ENCODE data around the gene SLC41A1. TPM values are rescaled to one million over a fixed set of nuclear protein-coding genes. Genes with fewer than 3 reads are reported as not detected.
"Not testable (repeated sequence)": the region's sequence is repeated elsewhere in the genome, so short reads cannot be mapped to it uniquely, and the experiment has no call there.

The SLC41A1 gene
- total RNA-seq (10 to 100 TPM; 33.5 to 36.2 TPM), total RNA-seq (38.9 to 61.1 reads per million in 2 donors)

DNA sequence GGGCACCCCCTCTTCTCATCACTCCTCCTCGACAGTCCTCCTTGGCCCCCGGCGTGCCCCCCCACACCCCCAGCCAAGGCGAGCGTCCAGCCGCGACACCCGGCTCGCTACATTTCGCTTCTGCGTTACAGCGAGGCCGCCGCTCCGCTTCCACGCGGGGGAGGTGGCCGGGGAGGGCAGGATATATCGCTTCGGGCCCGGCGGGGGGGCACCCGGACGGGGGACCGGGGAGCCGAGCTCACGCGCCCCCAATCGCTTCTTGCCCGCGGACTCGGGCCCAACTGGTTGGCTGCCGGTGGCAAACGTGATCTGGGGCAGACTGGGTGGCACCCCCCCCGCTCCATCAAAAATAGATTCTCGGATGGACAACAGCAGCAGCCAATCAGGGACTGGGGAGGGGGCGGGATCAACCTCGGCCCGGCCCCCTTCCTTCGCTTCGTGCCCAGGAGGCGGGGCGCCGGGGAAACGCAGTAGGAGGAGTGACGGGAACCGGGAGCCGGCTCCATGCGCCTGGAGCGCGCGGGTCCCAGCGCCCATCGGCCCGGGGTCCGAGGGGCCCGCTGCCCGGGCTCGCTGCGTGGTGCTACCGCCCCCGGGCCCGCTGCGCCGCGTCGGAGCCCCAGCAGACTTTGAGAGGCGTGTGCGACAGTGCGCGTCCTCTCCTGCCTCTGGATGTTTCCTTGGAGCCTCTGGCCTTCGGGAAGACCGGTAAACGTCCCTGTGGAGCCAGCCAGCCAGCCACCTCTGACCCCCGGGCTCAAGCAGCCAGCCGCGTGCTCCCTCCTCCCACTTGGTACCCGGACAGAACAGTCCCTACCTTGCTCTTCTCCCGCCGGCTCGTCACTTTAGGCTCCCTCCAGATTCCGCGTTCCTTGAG lies at the start of gene SLC41A1:
SLC41A1 (minus strand) TSS at position 321 of the 877 bp plus-strand sequence. CDS start 2,757 bp downstream, outside the sequence.
- H3K9me3 ChIP-seq (ENCODE audit: control insufficient read depth, low read length, poor library complexity, severe bottlenecking) = no peaks in the 10 kb centered on the region
- H3K4me1 Mint-ChIP-seq = peaks cover 49% of the 10 kb centered on the region
- H3K4me3 Mint-ChIP-seq = peak within 1 kb of the TSS; percentile 95
- peaks cover 3% of the 10 kb centered on the region for H3K36me3 Mint-ChIP-seq (ENCODE audit: low read depth)
- DNase-seq (peak; percentile 80 to 94 (median 87)), ATAC-seq (peak; percentile 97)
- H3K27me3 Mint-ChIP-seq = no peaks in the 10 kb centered on the region
- peak within 1 kb of the TSS; percentile 93 for H3K27ac Mint-ChIP-seq

DNA sequence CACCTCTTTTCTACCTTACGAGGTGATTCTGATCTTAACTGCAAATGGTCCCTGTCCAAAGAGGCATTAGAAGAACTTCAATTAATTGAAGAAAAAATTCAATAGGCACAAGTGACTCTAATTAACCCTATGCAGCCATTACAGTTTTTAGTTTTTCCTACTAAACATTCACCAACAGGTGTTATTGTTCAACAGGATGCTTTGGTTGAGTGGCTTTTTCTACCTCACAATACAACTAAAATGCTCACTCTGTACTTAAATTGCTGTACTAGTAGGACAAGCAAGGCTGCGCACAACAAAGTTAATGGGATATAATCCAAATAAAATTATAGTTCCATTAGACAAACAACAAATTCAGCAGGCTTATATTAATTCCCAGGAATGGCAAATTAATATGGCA lies 48.5 kb upstream of the SLC41A1 start:
- H3K27ac Mint-ChIP-seq = no peak overlapping the region
- no peaks in the 10 kb centered on the region for H3K9me3 ChIP-seq (ENCODE audit: control insufficient read depth, low read length, poor library complexity, severe bottlenecking)
- no peak overlapping the region for H3K4me3 Mint-ChIP-seq
- no peaks in the 10 kb centered on the region for H3K36me3 Mint-ChIP-seq (ENCODE audit: low read depth)
- no peaks in the 10 kb centered on the region for H3K27me3 Mint-ChIP-seq
- H3K4me1 Mint-ChIP-seq = peaks cover 8% of the 10 kb centered on the region
- no peak for ATAC-seq
- no peak for DNase-seq

DNA sequence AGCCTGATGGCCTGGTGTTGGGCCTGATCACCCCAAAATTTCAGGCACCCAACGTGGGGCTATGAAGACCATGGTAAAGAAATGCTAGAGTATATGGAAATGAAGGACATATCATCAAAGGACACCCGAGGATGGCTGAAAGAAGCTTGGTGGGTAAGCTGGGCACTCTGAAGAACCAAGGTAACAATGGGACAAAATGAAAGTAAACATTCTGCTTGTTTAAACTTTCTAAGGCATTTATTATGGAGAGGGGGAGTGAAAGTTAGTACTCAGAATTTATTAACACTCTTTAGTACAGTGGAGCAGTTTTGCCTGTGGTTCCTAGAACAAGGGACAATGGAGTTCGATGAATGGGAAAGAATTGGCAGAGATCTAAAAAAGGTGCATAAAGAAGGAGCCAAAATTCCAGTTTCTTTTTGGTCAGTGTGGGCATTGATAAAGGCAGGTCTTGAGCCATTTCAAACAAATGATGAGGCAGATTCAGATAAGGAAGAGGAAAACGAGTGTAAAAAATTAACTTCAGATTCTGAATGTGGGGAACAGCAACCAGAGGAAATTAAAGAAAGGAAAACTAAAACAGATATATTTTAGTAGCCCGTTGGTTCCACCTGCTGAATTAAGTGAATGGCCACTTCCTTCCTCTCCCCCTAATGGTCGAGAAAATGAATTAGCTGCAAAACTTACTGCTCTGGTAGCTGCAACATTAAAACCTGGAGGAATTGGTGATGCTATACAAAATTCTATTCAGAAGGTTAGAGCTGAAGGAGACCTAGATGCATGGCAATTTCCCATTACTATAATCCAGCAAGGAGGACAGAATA lies 45.4 kb upstream of the SLC41A1 start:
- no peak overlapping the region for H3K27ac Mint-ChIP-seq
- no peaks in the 10 kb centered on the region for H3K27me3 Mint-ChIP-seq
- ATAC-seq = no peak
- no peak for DNase-seq
- peaks cover 8% of the 10 kb centered on the region for H3K4me1 Mint-ChIP-seq
- H3K4me3 Mint-ChIP-seq = no peak overlapping the region
- no peaks in the 10 kb centered on the region for H3K9me3 ChIP-seq (ENCODE audit: control insufficient read depth, low read length, poor library complexity, severe bottlenecking)
- no peaks in the 10 kb centered on the region for H3K36me3 Mint-ChIP-seq (ENCODE audit: low read depth)

- H3K9me3 ChIP-seq (ENCODE audit: control insufficient read depth, low read length, poor library complexity, severe bottlenecking); H3K4me3 Mint-ChIP-seq; H3K4me1 Mint-ChIP-seq; DNase-seq; H3K27me3 Mint-ChIP-seq; ATAC-seq; H3K36me3 Mint-ChIP-seq (ENCODE audit: low read depth); H3K27ac Mint-ChIP-seq: not testable (repeated sequence)
Measured at GRCh38 chr1:205857501-205857900, 44.5 kb upstream of the SLC41A1 start.

GRCh38 chr1:205856433-205856832 lies 43.4 kb upstream of the SLC41A1 start:
- Mint-ChIP-seq H3K4me3 (no peak overlapping the region), H3K27me3 (no peaks in the 10 kb centered on the region), H3K27ac (no peak overlapping the region), H3K36me3 (ENCODE audit: low read depth) (no peaks in the 10 kb centered on the region), H3K4me1 (peaks cover 8% of the 10 kb centered on the region)
- no peaks in the 10 kb centered on the region for H3K9me3 ChIP-seq (ENCODE audit: control insufficient read depth, low read length, poor library complexity, severe bottlenecking)
- no peak for ATAC-seq
- no peak for DNase-seq

GRCh38 chr1:205852969-205853368 lies 40.0 kb upstream of the SLC41A1 start:
- Mint-ChIP-seq H3K36me3 (ENCODE audit: low read depth) (no peaks in the 10 kb centered on the region), H3K4me1 (peaks cover 6% of the 10 kb centered on the region), H3K27ac (no peak overlapping the region), H3K27me3 (no peaks in the 10 kb centered on the region), H3K4me3 (no peak overlapping the region)
- ATAC-seq = no peak
- no peaks in the 10 kb centered on the region for H3K9me3 ChIP-seq (ENCODE audit: control insufficient read depth, low read length, poor library complexity, severe bottlenecking)
- DNase-seq = no peak

GRCh38 chr1:205851993-205852392 lies 39.0 kb upstream of the SLC41A1 start:
- no peak overlapping the region for H3K4me3 Mint-ChIP-seq
- H3K27me3 Mint-ChIP-seq = no peaks in the 10 kb centered on the region
- no peaks in the 10 kb centered on the region for H3K36me3 Mint-ChIP-seq (ENCODE audit: low read depth)

DNA sequence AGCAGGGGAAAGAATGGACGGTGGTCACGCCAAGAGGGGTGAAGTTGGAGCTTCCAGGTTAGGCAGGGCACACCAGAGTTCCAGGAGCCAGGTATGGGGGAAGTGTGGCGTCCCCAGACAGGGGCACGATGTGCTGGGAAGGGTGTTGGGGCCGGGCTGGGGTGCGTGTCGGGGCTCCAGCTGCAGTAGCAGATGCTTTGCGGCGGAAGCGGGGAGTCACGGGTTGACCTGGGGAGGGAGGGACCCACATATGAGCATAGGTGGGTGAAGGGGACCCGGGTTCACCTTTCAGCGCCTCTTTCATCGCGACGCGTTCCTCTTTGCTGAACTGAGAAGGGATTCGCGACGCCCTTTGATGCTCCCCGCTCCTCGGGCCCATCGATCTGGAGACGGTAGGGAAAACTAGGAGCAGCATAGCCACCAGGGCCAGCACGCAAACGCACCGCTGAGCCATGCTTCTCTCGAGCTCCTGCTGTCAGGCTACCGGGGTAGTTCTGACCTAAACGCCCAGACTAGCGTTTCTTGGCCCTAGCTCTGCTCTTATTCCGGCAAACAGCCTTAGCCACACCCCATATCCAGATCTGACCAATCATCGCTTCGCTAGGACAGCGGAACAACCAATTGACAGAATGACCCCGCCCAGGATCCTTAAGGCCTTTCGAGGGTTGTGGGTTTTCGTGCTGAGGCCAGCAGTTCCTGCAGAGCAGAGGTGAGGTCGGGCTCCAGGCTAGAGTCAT lies 36.8 kb upstream of the SLC41A1 start, which contains the start of gene PM20D1:
PM20D1 (minus strand) TSS at position 514 of the 737 bp plus-strand sequence; CDS start at position 454, 60 bp downstream.
- no peaks in the 10 kb centered on the region for H3K27me3 Mint-ChIP-seq
- H3K4me1 Mint-ChIP-seq = peaks cover 3% of the 10 kb centered on the region
- H3K27ac Mint-ChIP-seq = peak within 1 kb of the TSS; percentile 21
- ATAC-seq (peak; percentile 99), DNase-seq (peak; percentile 57 to 65 (median 63))
- peak within 1 kb of the TSS; percentile 91 for H3K4me3 Mint-ChIP-seq
- no peaks in the 10 kb centered on the region for H3K9me3 ChIP-seq (ENCODE audit: control insufficient read depth, low read length, poor library complexity, severe bottlenecking)
- H3K36me3 Mint-ChIP-seq (ENCODE audit: low read depth) = no peaks in the 10 kb centered on the region

More at GRCh38 chr1:205851993-205852392, 39.0 kb upstream of the SLC41A1 start:
- no peak for DNase-seq
- no peak for ATAC-seq
- no peaks in the 10 kb centered on the region for H3K9me3 ChIP-seq (ENCODE audit: control insufficient read depth, low read length, poor library complexity, severe bottlenecking)
- H3K4me1 Mint-ChIP-seq = peaks cover 3% of the 10 kb centered on the region
- no peak overlapping the region for H3K27ac Mint-ChIP-seq

GRCh38 chr1:205843036-205843859 lies 30.2 kb upstream of the SLC41A1 start:
- DNase-seq (no peak), ATAC-seq (no peak)
- Mint-ChIP-seq H3K27me3 (peaks cover 6% of the 10 kb centered on the region), H3K4me3 (no peak overlapping the region), H3K4me1 (peaks cover 6% of the 10 kb centered on the region), H3K36me3 (ENCODE audit: low read depth) (peaks cover 7% of the 10 kb centered on the region), H3K27ac (no peak overlapping the region)
- H3K9me3 ChIP-seq (ENCODE audit: control insufficient read depth, low read length, poor library complexity, severe bottlenecking) = no peaks in the 10 kb centered on the region

- Mint-ChIP-seq H3K27me3 (peaks cover 6% of the 10 kb centered on the region), H3K4me3 (no peak overlapping the region), H3K36me3 (ENCODE audit: low read depth) (peaks cover 7% of the 10 kb centered on the region), H3K27ac (no peak overlapping the region), H3K4me1 (peaks cover 6% of the 10 kb centered on the region)
- no peaks in the 10 kb centered on the region for H3K9me3 ChIP-seq (ENCODE audit: control insufficient read depth, low read length, poor library complexity, severe bottlenecking)
- ATAC-seq = no peak
- no peak for DNase-seq
Measured at GRCh38 chr1:205842229-205842628, 29.2 kb upstream of the SLC41A1 start.

DNA sequence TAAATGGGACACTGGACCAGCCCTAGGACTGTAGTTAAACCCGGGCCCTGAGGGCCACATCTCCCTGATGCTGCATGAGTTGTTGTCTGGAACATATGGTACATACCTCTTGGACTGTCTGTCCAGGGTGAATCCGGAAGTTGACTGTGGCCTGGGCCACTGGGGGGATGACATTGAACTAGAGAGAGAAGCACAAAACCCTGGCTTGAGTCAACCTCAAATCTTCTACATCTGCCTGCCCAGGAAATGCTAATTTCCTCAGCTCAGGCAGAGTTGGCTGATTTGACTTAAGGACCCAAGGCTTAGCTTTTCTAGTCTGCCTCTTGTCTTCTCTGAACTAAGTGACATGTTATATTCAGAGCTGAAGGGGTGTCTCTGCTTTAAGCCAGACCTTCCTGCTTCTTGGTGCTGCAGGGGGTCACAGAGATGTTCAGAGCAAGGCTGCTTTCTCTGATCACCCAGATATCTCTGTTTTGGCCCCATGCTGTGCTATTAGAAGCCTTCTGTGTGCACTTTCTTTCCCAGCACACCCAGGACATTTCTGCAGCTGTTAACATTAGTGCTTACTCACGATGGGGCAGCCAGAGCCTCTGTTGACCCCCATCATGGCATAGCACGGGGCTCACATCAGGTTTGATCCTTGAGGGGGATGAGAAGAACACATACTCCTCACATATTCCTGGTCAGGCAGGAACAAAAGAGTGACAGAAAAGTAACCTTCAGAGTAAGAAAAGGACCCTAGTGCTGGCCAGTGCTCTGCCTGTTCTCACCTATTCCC lies 27.3 kb upstream of the SLC41A1 start:
- peaks cover 6% of the 10 kb centered on the region for H3K27me3 Mint-ChIP-seq
- no peak overlapping the region for H3K27ac Mint-ChIP-seq

More for the DNA sequence above, 27.3 kb upstream of the SLC41A1 start:
- H3K4me1 Mint-ChIP-seq = peaks cover 8% of the 10 kb centered on the region
- H3K36me3 Mint-ChIP-seq (ENCODE audit: low read depth) = peaks cover 10% of the 10 kb centered on the region
- DNase-seq (no peak), ATAC-seq (no peak)
- no peak overlapping the region for H3K4me3 Mint-ChIP-seq
- H3K9me3 ChIP-seq (ENCODE audit: control insufficient read depth, low read length, poor library complexity, severe bottlenecking) = no peaks in the 10 kb centered on the region
